Cardiac muscle cell (in vitro differentiated cells and primary cell): Measurements from ENCODE around the gene WARS2. TPM values are rescaled to one million over a fixed set of nuclear protein-coding genes. Genes with fewer than 3 reads are reported as not detected.

Experiments
- DNase-seq, 2 donors: peaks; one replicate each; pipeline versions ENCODE4 v3.0.0 to v3.0.0-alpha.2; 2010 to 2017; ENCODE audit warnings: low read depth in 1 of 2, low spot score in 1 of 2
- H3K27ac ChIP-seq: fragments of 200-600 bp; sonication (generic); 2 replicates; pipeline ENCODE4 v1.5.1; 2016
- H3K27me3 ChIP-seq: fragments of 200-600 bp; sonication (generic); 2 replicates; pipeline ENCODE4 v1.6.0; 2016; ENCODE audit warnings: control low read depth
- H3K36me3 ChIP-seq: fragments of 200-600 bp; sonication (generic); 2 replicates; pipeline ENCODE4 v1.5.1; 2016; ENCODE audit warnings: control low read depth
- H3K4me1 ChIP-seq: fragments of 200-600 bp; sonication (generic); 2 replicates; pipeline ENCODE4 v1.8.1; 2017; ENCODE audit warnings: low read depth, mild to moderate bottlenecking, mixed run types
- H3K4me3 ChIP-seq: fragments of 200-600 bp; sonication (generic); 2 replicates; pipeline ENCODE4 v1.5.1; 2016; ENCODE audit warnings: mild to moderate bottlenecking
- H3K9me3 ChIP-seq: fragments of 200-600 bp; sonication (generic); 2 replicates; pipeline ENCODE4 v1.5.1; 2017; ENCODE audit warnings: low read depth, mild to moderate bottlenecking, control low read depth
- polyA plus RNA-seq: library from polyadenylated mRNA; unstranded; fragments of >200 nt; fragmentation: Nextera tagmentation; extraction: Ambion mirVana; gene quantifications from 2 replicates; pipeline ENCODE4 v1.2.1, GENCODE V29; 2016
- total RNA-seq: library from RNA; depleted of rRNA; stranded (reverse); fragments of >200 nt; gene quantifications from 2 replicates; pipeline ENCODE4 v1.2.3, GENCODE V29; 2016
- TF ChIP-seq, protein P1 (sequence below): IDR thresholded peaks from 2 replicates; pipeline ENCODE4 v1.5.1; 2012; ENCODE audit warnings: low read depth, mild to moderate bottlenecking, low read length

WARS2 gene
- total and polyA plus RNA-seq, 2 experiments from 2014 or later = 10.9 to 13.1 TPM

DNA sequence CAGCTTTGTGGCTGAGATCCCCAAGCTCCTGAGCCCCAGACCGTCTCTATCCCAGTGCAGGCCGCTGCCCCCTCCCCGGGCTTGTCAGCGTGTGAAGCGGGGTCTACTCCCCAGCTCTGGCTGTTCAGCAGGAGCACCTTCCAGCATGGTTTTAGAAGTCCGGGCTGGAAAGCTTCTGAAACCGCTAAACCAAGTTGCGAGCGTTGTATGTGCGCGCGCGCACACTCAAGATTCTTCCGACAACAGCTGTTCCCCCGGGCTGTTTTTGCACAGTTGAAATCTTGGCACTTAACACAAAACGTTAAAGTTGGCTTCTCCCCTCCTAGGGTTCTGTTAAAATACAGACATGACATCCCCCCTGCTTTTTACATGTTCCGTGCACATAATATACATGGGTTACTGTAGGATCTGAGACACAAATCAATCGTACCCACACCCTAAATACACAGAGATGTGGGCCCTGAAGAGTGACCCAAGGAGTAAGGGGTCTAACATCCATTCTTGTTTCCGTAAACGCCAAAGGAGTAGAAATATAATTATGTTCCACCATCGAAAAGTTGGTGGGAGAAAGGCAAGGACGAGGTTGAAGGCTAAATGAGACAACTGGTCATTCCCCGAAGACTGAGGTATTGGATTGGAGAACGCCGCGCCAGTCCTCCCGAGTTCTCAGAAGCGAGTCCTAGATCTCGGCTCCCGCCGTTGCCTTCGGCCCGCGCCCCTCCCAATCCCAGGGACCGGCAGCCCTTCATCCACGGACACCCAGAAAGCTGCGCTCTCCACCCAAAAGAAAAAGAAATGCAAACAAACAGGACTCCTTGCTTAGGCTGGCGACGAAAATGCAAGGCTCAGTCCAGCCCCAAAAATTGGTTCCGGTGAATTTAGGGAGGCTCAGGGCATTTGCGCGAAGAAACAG lies 153.6 kb downstream of the WARS2 start:
- Histone ChIP-seq H3K9me3 (no peaks in the 10 kb centered on the region), H3K4me3 (peak overlapping the region; percentile 19), H3K36me3 (no peaks in the 10 kb centered on the region), H3K27me3 (peaks cover 100% of the 10 kb centered on the region), H3K4me1 (peaks cover 15% of the 10 kb centered on the region), H3K27ac (no peak overlapping the region)
- DNase-seq = no peak
- TF ChIP-seq, protein P1, sequence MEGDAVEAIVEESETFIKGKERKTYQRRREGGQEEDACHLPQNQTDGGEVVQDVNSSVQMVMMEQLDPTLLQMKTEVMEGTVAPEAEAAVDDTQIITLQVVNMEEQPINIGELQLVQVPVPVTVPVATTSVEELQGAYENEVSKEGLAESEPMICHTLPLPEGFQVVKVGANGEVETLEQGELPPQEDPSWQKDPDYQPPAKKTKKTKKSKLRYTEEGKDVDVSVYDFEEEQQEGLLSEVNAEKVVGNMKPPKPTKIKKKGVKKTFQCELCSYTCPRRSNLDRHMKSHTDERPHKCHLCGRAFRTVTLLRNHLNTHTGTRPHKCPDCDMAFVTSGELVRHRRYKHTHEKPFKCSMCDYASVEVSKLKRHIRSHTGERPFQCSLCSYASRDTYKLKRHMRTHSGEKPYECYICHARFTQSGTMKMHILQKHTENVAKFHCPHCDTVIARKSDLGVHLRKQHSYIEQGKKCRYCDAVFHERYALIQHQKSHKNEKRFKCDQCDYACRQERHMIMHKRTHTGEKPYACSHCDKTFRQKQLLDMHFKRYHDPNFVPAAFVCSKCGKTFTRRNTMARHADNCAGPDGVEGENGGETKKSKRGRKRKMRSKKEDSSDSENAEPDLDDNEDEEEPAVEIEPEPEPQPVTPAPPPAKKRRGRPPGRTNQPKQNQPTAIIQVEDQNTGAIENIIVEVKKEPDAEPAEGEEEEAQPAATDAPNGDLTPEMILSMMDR = no peak

DNA sequence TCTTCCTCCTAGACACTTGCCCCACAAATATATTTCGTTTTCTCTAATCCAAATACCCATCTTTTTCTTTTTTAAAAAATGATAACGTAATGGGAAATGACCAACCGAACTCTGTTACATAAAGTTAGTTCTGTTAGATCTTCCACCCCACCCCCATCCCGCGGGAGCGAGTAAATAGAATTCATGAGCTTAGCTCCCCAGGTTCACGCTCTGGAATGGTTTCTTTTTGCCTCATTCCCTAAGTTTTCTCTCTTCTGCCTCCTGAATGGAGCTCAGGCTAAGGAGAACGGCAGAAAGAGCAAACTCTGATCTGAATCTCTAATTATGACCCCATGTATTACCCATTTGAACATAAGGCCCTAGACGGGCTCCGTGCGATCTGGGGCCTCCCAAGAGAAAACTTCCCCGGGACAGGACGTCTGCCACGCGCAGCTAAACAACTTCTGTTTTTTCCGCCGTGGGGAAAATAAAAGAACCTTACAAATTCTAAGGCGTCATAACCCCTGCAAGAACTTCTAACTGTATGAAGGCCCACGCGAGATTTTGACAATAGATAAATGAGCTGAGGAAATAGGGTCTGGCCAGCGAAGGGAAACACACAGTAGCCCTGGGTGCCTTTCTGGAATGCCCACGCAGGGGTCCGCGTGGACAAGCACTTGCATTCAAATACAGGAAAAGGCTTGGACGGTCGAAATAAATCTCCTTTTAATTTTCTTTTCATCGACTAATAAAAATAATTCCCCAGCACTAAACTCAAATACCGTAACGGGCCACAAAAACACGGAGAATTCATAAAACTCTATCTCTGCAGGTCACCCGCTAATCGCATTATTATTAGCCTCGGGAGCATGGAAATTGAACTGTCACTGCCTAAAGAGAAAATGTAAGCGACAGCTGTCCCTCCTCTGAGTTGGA lies 154.6 kb downstream of the WARS2 start:
- Histone ChIP-seq H3K9me3 (no peaks in the 10 kb centered on the region), H3K36me3 (no peaks in the 10 kb centered on the region), H3K4me1 (peaks cover 15% of the 10 kb centered on the region), H3K27me3 (peaks cover 100% of the 10 kb centered on the region), H3K4me3 (no peak overlapping the region), H3K27ac (no peak overlapping the region)
- TF ChIP-seq, protein P1 = no peak
- DNase-seq = no peak

DNA sequence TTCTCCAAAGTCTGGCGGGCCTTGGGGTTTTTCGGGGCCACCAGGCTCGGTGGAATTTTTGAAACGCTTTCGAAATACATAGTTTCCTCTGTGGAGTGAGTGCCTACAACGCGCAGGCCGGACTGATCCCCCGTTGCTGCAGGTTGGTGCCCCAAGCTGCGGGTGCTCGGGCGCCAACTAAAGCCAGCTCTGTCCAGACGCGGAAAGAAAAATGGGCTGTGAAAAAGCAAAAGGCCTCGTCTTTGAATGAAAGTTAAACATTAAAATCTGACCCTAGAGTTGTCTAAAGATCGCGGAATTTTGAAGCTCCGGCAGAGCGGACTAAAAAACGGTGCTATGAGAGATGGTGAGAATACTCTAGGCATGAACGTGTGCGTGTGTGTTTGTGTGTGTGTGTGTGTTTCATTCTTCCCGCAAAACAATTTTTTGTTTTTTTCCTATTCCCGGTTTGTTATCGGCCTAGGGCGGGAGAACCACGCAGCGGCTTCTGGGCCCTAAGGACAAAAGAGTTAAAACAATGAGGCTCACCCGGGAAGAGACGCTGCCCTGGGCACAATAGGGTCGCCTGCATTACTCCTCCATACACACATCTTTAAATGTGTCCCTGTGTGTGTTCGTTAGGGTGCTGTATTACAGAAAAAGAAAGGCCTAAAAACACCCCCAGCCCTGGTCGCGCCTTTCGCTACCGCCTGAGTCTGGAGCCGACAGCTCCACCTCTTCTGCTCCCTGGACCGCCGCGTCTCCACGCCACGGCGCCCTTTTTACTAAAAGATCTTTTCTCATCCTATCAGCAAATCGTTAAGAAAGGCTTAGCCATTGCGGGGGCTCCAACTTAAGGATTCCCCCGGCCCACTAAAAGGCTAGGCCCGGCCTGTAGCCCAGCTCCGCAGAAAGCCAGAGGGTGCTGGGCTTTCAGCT lies 155.5 kb downstream of the WARS2 start:
- H3K36me3 ChIP-seq = no peaks in the 10 kb centered on the region
- no peaks in the 10 kb centered on the region for H3K9me3 ChIP-seq
- peaks cover 100% of the 10 kb centered on the region for H3K27me3 ChIP-seq
- TF ChIP-seq, protein P1 = no peak
- no peak overlapping the region for H3K4me3 ChIP-seq
- H3K4me1 ChIP-seq = peaks cover 15% of the 10 kb centered on the region
- no peak for DNase-seq
- H3K27ac ChIP-seq = no peak overlapping the region

DNA sequence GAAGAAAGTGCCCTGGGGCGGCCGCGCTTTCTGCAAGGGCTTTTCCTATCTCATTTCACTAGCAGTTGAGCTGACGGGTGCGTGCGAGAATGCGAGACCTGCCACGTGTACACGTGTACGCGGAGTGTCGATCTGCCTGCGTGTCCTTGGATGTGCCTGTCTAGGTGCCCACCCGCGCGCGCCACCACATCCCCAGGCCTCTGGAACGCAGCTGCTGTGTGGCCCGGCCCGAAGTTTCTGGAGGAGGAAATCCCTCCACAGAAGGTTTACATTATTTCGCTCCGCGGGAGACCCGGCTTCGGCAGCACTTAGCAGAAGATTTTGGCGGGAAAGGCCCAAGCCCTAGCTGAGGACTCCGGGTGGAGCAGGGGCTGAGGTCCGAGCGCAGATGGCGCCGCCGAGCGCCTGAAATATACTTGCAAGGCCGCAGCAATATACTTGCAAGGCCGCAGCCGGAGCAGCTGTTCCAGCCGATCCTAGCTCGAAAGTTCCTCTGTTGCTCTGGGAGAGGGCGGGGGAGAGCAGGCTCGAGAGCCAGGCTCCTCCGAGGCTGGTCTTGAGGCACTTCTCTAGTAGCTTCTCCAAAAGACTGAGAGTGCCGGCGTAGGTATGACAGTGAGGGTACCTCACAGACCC lies 156.2 kb downstream of the WARS2 start:
- no peaks in the 10 kb centered on the region for H3K9me3 ChIP-seq
- peaks cover 17% of the 10 kb centered on the region for H3K4me1 ChIP-seq
- DNase-seq = peak; percentile 34 to 66
- no peaks in the 10 kb centered on the region for H3K36me3 ChIP-seq
- TF ChIP-seq, protein P1 = no peak
- no peak overlapping the region for H3K27ac ChIP-seq
- peaks cover 100% of the 10 kb centered on the region for H3K27me3 ChIP-seq
- H3K4me3 ChIP-seq = no peak overlapping the region
